Spleen (tissue), 11 donors: Measurements from ENCODE around the gene ZNF837. TPM values are rescaled to one million over a fixed set of nuclear protein-coding genes. Genes with fewer than 3 reads are reported as not detected.

Experiments
- DNase-seq: peaks from one replicate; pipeline ENCODE4 v3.0.0-alpha.2; 2020
- H3K27ac ChIP-seq, 8 donors: fragments of 200-600 bp; sonication (generic) in 7 of 8; 1 replicate in 4 of 8; 2 replicates in 4 of 8; pipeline versions ENCODE4 v1.5.0 to v1.8.0; 2016 to 2021; ENCODE audit warnings: inconsistent platforms in 4 of 8, mild to moderate bottlenecking in 4 of 8, moderate library complexity in 1 of 8
- H3K27me3 ChIP-seq, 7 donors: fragments of 200-600 bp; sonication (generic) in 6 of 7; replicated peaks in 1 of 7; 1 replicate in 4 of 7; 2 replicates in 3 of 7; pipeline versions ENCODE4 v1.5.0 to v1.8.0; 2016 to 2021; ENCODE audit warnings: inconsistent platforms in 3 of 7, mild to moderate bottlenecking in 1 of 7
- H3K36me3 ChIP-seq, 6 donors: fragments of 200-600 bp; sonication (generic) in 5 of 6; 1 replicate in 4 of 6; 2 replicates in 2 of 6; pipeline versions ENCODE4 v1.5.0 to v1.8.0; 2016 to 2021; ENCODE audit warnings: inconsistent platforms in 2 of 6
- H3K4me1 ChIP-seq, 6 donors: fragments of 200-600 bp; sonication (generic) in 5 of 6; 1 replicate in 3 of 6; 2 replicates in 3 of 6; pipeline versions ENCODE4 v1.5.0 to v1.8.0; 2016 to 2021; ENCODE audit warnings: inconsistent platforms in 3 of 6
- H3K4me3 ChIP-seq, 8 donors: fragments of 200-600 bp; sonication (generic) in 7 of 8; 1 replicate in 4 of 8; 2 replicates in 4 of 8; pipeline versions ENCODE4 v1.5.0 to v1.8.0; 2016 to 2021; ENCODE audit warnings: inconsistent platforms in 4 of 8, mild to moderate bottlenecking in 4 of 8, moderate library complexity in 2 of 8
- H3K9me3 ChIP-seq, 8 donors: fragments of 200-600 bp; sonication (generic) in 7 of 8; 1 replicate in 4 of 8; 2 replicates in 4 of 8; pipeline versions ENCODE4 v1.5.0 to v1.8.0; 2016 to 2021; ENCODE audit warnings: inconsistent platforms in 4 of 8
- POLR2A ChIP-seq, 3 donors: fragments of 450-650 bp; IDR thresholded peaks; one replicate each; pipeline ENCODE4 v1.5.1; 2017; ENCODE audit warnings: antibody characterized with exemption in 3 of 3, mild to moderate bottlenecking in 1 of 3
- POLR2AphosphoS5 ChIP-seq, 3 donors: sonication (generic); formaldehyde crosslinking; IDR thresholded peaks; one replicate each; pipeline ENCODE4 v1.5.1; 2017; ENCODE audit warnings: antibody characterized with exemption in 3 of 3
- WGBS, 5 donors: extraction: QIAGEN DNeasy Blood & Tissue Kit in 3 of 5; methylation state at CpG; one replicate each; pipeline versions ENCODE4 v1.1.5 to v1.1.7; 2013 to 2018; 5-methylcytosine and 5-hydroxymethylcytosine counted together
- intact Hi-C: fragments of 100-400 bp; cut with DNase I; formaldehyde crosslinking; loops from one replicate; pipeline ENCODE4 v1.15.0; 2023; ENCODE audit warnings: low total_unique reads
- polyA plus RNA-seq, 3 donors: library from polyadenylated mRNA; stranded (reverse); fragments of 200-250 nt; gene quantifications; one replicate each; pipeline ENCODE4 v1.2.1, GENCODE V29; 2013
- total RNA-seq, 7 donors: library from RNA; depleted of rRNA in 3 of 7; stranded (reverse); fragments of >200 nt in 3 of 7; fragmentation: NEBNext Ultra II Directional in 4 of 7; extraction: Animal tissue kit (Norgen Biotek cat#: 25700) in 4 of 7; gene quantifications; one replicate each; pipeline versions ENCODE4 v1.1.0 to v1.2.1, GENCODE V29; 2016 to 2021
- TF ChIP-seq, protein P1 (sequence below), 11 experiments: fragments of 200-600 bp in 7 of 11; fragments of 450-650 bp in 4 of 11; sonication (generic) in 4 of 11; IDR thresholded peaks in 8 of 11; conservative IDR thresholded peaks in 3 of 11; 1 replicate in 7 of 11; 2 replicates in 4 of 11; pipeline versions ENCODE4 v1.4.0 to v1.8.0; 2016 to 2021; ENCODE audit warnings: antibody characterized with exemption in 11 of 11, inconsistent platforms in 4 of 11, mild to moderate bottlenecking in 1 of 11
- donor health status: healthy with polysubstance abuse.
- donor health status: DM: no; HTN: no; CAD: no; lungs with moderate emphysema.
- donor health status: DM: no; HTN: no; CAD: no.
- donor health status: Bipolar disorder and iron deficiency.
- donor health status: healthy.
- donor health status: DM: no; HTN: no; CAD: no.
- donor health status: DM: yes; HTN: yes; CAD: no.

Gene ZNF837
- total and polyA plus RNA-seq, 10 donors: 2.2 to 6.1 (median 3.2) TPM

DNA sequence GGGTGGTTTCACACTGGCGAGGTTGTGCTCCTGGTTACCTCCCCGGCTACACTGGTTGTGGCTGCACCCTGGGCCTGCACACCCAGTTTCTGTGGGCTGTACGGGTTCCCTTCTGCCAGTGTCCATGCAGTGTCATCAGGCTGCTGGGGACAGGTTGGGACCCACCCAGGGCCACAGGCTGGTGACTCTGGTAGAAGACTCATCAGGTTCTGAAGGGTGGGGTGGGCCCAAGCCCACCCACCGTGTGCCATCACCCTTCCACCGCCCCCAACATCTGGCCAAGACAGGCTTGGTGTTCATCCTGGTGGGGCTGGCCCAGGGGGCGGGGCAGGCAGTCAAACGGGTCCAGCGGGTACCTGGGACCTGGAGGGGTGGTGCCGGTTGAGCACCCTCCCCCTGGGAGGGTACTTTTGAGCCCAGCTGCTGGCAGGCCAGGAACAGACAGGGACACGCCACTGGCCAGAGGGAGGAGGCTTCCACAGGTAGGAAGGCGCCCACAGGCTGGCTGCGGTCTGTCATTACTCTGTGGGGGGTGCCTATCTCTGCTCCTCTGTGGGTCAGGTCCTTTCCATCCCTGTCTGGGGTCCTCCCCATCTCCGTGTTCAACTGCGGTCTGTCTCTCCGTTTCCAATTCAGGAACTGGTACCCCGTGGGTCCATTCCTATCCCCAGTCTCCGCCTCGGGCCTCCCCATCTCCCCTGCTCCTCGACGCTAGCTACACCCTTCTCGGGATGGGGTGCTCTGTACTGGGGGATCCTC lies 14.6 kb upstream of the ZNF837 start, which contains the start of gene RNF225:
Gene RNF225, plus strand, starts transcription at position 437 of the 759 bp plus-strand sequence. CDS start 434 bp downstream, outside the sequence.
- 43 to 49% (median 46%) methylated on average over 13 to 21 of the region's 21 CpGs for whole genome bisulfite sequencing, 5 donors
- H3K4me3 ChIP-seq: peak within 1 kb of the TSS in 3 of 8 donors; percentile 23 to 58 (median 25)

DNA sequence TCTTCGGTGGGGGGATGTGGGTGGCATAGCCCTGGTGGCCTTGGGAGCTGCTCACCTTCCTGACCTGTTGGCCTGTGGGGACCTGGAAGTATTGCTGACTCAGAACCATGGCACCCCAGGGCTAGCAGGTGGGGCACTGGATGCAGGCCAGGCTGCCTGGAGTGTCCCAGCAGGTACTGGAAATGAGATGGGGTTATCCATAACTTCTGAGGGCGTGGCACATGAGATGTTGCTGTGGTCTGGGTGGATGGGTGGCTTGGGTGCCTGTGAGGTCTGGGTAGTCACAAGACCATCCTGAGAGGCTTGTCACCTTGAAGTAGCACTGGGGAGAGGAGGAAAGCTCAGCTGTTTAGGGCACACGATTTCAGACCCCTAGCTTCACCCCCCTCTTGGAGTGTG lies 14.0 kb upstream of the ZNF837 start:
- no peak overlapping the region for H3K4me3 ChIP-seq
- TF ChIP-seq POLR2A (IDR thresholded peaks at IDR 0.05): no peak
- peaks cover 0 to 39% (median 18%) of the 10 kb centered on the region in 7 donors for H3K27me3 ChIP-seq
- H3K27ac ChIP-seq: no peak overlapping the region
- H3K36me3 ChIP-seq: peaks cover 3 to 58% (median 47%) of the 10 kb centered on the region in 6 donors
- no peak for DNase-seq
- intact Hi-C loops: no loop called here
- no peaks in the 10 kb centered on the region for H3K9me3 ChIP-seq
- WGBS, 5 donors: 69 to 78% (median 70%) methylated on average over 2 to 3 of the region's 3 CpGs
- peaks cover 0 to 44% (median 26%) of the 10 kb centered on the region in 6 donors for H3K4me1 ChIP-seq

More for the DNA sequence above, 14.6 kb upstream of the ZNF837 start, which contains the start of gene RNF225:
- Histone ChIP-seq H3K27ac (no peak within 1 kb of the TSS), H3K4me1 (peaks cover 0 to 44% (median 23%) of the 10 kb centered on the region in 6 donors), H3K36me3 (peaks cover 3 to 52% (median 44%) of the 10 kb centered on the region in 6 donors), H3K27me3 (peaks cover 0 to 39% (median 18%) of the 10 kb centered on the region in 7 donors), H3K9me3 (no peaks in the 10 kb centered on the region)
- no peak for DNase-seq
- intact Hi-C loops: no loop called here
- TF ChIP-seq POLR2AphosphoS5 (IDR thresholded peaks at IDR 0.05) (peak in 1 of 3 donors; percentile 10), POLR2A (IDR thresholded peaks at IDR 0.05) (no peak)
- TF ChIP-seq, protein P1, sequence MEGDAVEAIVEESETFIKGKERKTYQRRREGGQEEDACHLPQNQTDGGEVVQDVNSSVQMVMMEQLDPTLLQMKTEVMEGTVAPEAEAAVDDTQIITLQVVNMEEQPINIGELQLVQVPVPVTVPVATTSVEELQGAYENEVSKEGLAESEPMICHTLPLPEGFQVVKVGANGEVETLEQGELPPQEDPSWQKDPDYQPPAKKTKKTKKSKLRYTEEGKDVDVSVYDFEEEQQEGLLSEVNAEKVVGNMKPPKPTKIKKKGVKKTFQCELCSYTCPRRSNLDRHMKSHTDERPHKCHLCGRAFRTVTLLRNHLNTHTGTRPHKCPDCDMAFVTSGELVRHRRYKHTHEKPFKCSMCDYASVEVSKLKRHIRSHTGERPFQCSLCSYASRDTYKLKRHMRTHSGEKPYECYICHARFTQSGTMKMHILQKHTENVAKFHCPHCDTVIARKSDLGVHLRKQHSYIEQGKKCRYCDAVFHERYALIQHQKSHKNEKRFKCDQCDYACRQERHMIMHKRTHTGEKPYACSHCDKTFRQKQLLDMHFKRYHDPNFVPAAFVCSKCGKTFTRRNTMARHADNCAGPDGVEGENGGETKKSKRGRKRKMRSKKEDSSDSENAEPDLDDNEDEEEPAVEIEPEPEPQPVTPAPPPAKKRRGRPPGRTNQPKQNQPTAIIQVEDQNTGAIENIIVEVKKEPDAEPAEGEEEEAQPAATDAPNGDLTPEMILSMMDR (IDR thresholded peaks at IDR 0.05 in 8 of 11, conservative IDR thresholded peaks at IDR 0.05 in 3 of 11): no peak

DNA sequence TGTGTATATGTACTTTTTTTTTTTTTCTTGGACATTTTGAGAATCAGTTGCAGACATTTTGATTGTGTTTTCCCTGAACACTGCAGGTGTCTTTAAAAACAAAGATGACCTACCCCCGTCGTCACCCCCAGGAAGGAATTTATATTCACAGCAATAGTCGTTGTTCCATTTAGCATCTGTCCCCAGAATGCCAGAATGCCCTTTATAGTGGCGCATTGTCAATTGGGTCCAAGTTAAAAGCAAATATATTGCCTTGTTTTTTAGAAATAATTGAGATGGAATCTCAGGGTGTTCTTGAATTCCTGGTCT lies 12.8 kb upstream of the ZNF837 start:
- Histone ChIP-seq H3K4me1 (peaks cover 0 to 56% (median 32%) of the 10 kb centered on the region in 6 donors), H3K36me3 (peaks cover 3 to 69% (median 57%) of the 10 kb centered on the region in 6 donors), H3K4me3 (no peak overlapping the region), H3K27me3 (peaks cover 0 to 35% (median 18%) of the 10 kb centered on the region in 7 donors), H3K27ac (no peak overlapping the region), H3K9me3 (no peaks in the 10 kb centered on the region)
- WGBS, 5 donors: 87 to 92% (median 90%) methylated on average over 4 of the region's 4 CpGs
- intact Hi-C loops: no loop called here
- TF ChIP-seq, protein P1 (IDR thresholded peaks at IDR 0.05 in 8 of 11, conservative IDR thresholded peaks at IDR 0.05 in 3 of 11): no peak
- TF ChIP-seq POLR2AphosphoS5 (IDR thresholded peaks at IDR 0.05) (no peak), POLR2A (IDR thresholded peaks at IDR 0.05) (no peak)
- no peak for DNase-seq

GRCh38 chr19:58392945-58393724 lies 12.3 kb upstream of the ZNF837 start:
- TF ChIP-seq, protein P1 (IDR thresholded peaks at IDR 0.05 in 8 of 11, conservative IDR thresholded peaks at IDR 0.05 in 3 of 11): no peak
- TF ChIP-seq POLR2AphosphoS5 (IDR thresholded peaks at IDR 0.05) (peak in 1 of 3 donors; percentile 36), POLR2A (IDR thresholded peaks at IDR 0.05) (no peak)
- Histone ChIP-seq H3K27me3 (peaks cover 0 to 29% (median 18%) of the 10 kb centered on the region in 7 donors), H3K27ac (no peak overlapping the region), H3K36me3 (peaks cover 3 to 74% (median 61%) of the 10 kb centered on the region in 6 donors), H3K4me1 (peaks cover 1 to 61% (median 37%) of the 10 kb centered on the region in 6 donors), H3K4me3 (no peak overlapping the region), H3K9me3 (no peaks in the 10 kb centered on the region)
- DNase-seq: no peak
- intact Hi-C loops: no loop called here
- WGBS, 5 donors: 91 to 95% (median 93%) methylated on average over 17 to 26 of the region's 26 CpGs
